ENCODE data around the gene RAET1E.
"Not testable (repeated sequence)": the region's sequence is repeated elsewhere in the genome, so short reads cannot be mapped to it uniquely, and the experiment has no call there.

RAET1E gene

GRCh38 chr6:149927025-149927424, 29.1 kb upstream of the RAET1E start:
- DNase-seq = not testable (repeated sequence)

DNA sequence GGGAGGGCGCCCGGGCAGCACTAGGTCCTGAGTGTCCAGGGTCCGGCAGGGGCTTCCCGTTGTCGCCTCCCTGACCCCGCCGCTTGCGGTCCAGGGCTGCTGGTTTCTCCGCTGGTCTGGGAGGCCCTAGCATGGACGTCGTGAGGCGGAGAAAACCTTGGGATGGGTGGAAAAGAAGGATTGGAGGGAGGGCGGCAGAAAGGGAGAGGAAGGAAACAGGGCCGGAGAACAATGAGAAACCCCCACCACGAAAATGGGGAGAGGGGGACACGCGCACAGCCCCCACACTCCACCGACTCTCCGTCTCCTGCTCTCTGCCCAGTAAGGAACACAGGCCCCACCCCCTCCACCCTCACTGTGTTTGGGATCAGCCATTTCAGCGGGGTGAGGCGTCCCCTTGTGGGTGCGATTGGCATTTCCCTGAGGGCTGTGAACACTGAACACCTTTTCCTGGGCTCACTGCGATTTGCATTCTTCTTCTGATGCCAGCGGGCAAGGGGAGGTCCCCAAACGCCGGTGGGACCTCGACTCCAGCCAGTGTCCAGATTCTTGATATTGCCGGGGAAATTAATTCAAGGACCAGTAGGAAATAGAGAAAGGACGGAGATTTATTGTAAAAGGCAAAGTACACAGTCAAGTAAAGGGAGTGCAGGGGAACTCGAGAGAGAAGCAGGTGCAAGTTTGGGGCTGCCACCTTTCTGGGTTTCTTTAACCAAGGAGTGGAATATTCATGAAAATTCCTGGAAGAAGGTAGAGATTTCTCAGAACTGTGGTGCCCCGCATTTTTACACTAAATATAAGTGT, 28.3 kb upstream of the RAET1E start:
- DNase-seq = peak; percentile 83

GRCh38 chr6:149925253-149925973, 27.5 kb upstream of the RAET1E start:
- DNase-seq = no peak

GRCh38 chr6:149924933-149925252, 27.0 kb upstream of the RAET1E start:
- no peak for DNase-seq

DNA sequence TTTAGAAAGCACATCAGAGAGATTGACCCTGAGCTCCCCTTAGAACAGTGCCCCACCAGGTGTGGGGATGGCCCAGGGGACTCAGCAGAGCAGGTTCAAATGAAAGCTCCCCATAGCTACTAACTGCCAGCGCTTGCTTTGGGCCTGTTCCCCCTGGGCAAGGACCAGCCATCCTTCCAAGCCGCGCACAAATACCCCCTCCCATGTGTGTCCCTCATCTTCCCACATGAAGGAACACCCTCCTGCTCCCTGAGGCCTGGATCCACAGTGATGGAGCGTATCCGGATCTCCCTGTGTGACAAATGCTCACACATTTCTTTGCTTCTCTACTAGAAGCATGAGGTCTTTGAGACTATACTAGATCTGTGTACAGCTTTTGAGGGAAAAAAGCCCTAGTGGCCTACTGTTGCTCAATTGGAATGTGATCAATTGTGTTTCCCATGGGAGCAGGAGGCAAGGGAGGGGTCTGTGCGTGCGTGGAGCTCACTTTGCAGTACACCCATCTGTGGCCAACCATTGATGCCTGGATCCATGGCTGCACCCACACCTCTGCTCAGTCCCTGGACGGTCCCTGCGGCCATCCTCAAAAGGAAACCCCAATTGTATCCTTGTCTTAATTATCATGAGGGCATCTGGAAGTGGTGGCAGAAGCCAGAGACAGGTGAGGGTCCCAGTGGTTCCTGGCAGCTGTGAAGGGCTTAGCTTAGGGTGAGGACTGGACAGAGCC, 26.5 kb upstream of the RAET1E start:
- DNase-seq = no peak

GRCh38 chr6:149923327-149923986, 25.5 kb upstream of the RAET1E start:
- DNase-seq = no peak

GRCh38 chr6:149922642-149923326, 24.9 kb upstream of the RAET1E start, which contains the start of gene RAET1G:
RAET1G (minus strand) TSS chr6:149923121; CDS start chr6:149923010, 111 bp downstream.
- peak; percentile 87 for DNase-seq

GRCh38 chr6:149922091-149922490, 24.2 kb upstream of the RAET1E start:
- DNase-seq = not testable (repeated sequence)

DNA sequence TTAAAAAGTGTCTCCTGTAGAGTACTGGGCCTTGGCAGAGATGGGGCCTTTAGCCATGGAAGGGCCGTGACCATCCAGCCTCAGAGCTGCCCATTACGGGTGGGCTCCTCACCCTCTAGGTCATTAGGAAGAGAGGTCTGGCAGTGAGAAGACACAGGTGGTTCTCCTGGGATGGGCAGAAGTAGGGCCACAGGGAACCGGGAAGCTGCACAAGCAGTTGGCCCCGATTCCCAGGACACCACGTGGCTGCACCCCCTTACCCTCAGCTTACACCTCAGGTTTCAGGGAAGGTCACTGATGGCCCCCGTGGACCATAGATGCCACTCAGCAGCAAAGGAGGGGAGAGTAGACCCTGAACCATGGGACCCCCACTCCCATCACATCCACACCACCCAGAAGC, 23.4 kb upstream of the RAET1E start:
- no peak for DNase-seq

- no peak for DNase-seq
Measured at GRCh38 chr6:149919834-149920225, 21.9 kb upstream of the RAET1E start.

- DNase-seq = not testable (repeated sequence)
Measured at GRCh38 chr6:149919126-149919833, 21.4 kb upstream of the RAET1E start.

DNA sequence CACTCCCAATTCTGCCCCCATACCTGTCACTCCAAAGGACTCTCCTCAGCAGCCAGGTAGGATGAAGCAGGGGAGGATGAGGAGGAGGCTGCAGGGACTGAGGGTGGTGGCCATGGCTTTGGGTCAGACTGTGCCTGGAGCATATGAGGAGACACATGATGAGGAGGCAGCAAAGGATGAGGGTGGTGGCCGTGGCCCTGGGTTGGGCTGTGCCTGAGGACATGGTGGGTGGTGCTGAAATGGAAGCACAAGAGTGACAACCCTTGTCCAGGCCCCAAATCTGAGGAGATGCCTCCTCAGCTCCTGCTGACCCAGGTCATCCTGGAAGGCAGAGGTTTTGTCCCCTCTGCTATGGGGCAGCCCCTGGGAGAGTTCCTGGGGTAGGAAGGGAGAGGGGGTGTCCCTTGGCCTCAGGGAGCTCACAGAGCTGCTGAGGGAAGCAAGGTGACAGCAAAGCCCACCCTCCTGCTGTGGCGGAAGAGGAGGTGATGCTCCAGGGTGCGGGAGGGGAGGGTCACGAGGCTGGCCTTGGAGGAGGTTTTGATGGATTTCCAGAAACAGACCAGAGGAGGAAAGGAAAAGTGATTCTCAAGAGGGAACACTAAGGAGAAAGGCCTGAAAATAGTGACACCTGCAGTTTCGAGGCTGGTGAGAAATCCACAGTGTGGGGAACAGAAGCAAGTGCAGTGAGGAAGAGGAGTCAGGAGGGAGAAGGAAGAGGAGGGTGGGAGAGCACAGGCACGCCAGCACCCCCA, 20.4 kb upstream of the RAET1E start:
- no peak for DNase-seq

GRCh38 chr6:149917679-149918078, 19.8 kb upstream of the RAET1E start:
- no peak for DNase-seq

- no peak for DNase-seq
Measured at GRCh38 chr6:149915970-149916865, 18.3 kb upstream of the RAET1E start.

DNA sequence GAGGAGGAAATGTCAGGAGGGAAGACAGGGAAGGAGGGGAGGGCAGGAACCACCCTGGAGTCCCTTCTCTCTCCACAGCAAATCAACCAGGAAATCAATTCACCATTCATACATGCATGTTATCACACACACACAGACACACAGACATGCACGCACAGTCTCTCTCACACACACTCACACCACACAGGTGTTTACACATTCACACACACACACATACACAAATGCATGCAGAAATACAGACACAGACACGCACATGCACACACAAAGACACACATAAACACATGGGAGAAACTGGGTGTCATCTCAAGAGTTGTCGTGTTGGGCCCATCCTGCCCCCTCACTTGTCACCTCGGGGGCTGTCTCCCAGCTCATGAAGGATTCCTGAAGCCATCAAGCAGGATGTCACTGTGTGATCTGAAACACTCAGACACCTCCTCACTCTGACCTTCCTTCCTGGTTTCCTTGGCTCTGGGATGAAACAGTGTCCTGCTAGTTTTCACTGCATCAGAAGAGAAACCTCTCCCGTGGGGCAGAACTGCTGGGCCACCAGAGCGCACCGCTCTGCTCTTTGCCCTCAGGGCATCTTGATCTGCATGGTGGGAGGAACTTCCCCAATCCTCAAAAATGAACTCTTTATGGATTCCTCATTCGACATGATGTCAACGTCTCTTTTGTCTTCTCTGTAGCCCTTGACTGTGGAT, 15.8 kb upstream of the RAET1E start:
- no peak for DNase-seq

- no peak for DNase-seq
Measured at GRCh38 chr6:149913085-149913484, 15.2 kb upstream of the RAET1E start.

- DNase-seq = not testable (repeated sequence)
Measured at GRCh38 chr6:149912680-149913079, 14.8 kb upstream of the RAET1E start.

DNA sequence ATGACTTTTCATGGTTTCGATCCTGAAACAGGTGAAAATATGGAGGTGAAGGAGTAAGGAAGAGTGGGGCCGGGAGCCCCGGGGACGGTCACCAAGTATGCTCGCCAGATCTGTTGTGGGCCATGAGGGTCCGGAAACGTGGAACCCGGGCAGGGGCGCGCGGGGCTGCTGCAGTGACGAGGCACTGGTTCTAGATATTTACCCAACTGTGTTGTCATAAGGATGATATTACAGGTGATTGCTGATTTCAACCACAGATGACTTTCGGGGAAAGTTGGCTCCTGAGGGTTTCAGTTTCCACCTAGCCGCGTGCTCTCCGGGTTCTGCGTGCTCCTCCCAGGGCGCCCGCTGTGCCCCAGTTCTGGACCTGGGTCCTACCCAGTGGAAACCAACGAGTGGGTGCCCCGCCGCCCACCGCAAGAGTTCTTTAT, 12.8 kb upstream of the RAET1E start:
- no peak for DNase-seq
